Thoracic aorta (tissue), 2 donors: ENCODE measurements around the gene MKRN3. TPM values are rescaled to one million over a fixed set of nuclear protein-coding genes. Genes with fewer than 3 reads are reported as not detected.

Source experiments
- ATAC-seq: fragments of 150-250 bp; one replicate; pipeline ENCODE4 v1.8.0; 2017; ENCODE audit warnings: low read depth; ENCODE audit not compliant: insufficient number of reproducible peaks, low FRiP score
- DNase-seq: peaks from one replicate; pipeline ENCODE4 v3.0.0-alpha.2; 2020; ENCODE audit warnings: low spot score
- H3K27ac ChIP-seq, 2 donors: fragments of 200-600 bp; sonication (generic); 1 replicate in 1 of 2; 2 replicates in 1 of 2; pipeline ENCODE4 v1.5.1; 2016; ENCODE audit warnings: mild to moderate bottlenecking in 2 of 2, moderate library complexity in 2 of 2
- H3K27me3 ChIP-seq: fragments of 200-600 bp; sonication (generic); replicated peaks from 2 replicates; pipeline ENCODE4 v1.6.0; 2016; ENCODE audit warnings: mild to moderate bottlenecking; ENCODE audit not compliant: insufficient read depth
- H3K36me3 ChIP-seq: fragments of 200-600 bp; sonication (generic); one replicate; pipeline ENCODE4 v1.5.1; 2016
- H3K4me1 ChIP-seq, 2 donors: fragments of 200-600 bp; sonication (generic); 1 replicate in 1 of 2; 2 replicates in 1 of 2; pipeline versions ENCODE4 v1.5.1 to v1.6.0; 2016; ENCODE audit warnings: low read depth in 2 of 2, mild to moderate bottlenecking in 1 of 2; ENCODE audit not compliant: control insufficient read depth in 1 of 2
- H3K4me3 ChIP-seq: fragments of 200-600 bp; sonication (generic); 2 replicates; pipeline ENCODE4 v1.5.1; 2016; ENCODE audit warnings: mild to moderate bottlenecking
- H3K9me3 ChIP-seq: fragments of 200-600 bp; sonication (generic); 2 replicates; pipeline ENCODE4 v1.5.1; 2016
- CTCF ChIP-seq: fragments of 200-600 bp; sonication (generic); IDR thresholded peaks from one replicate; pipeline ENCODE4 v1.5.1; 2019; ENCODE audit warnings: antibody characterized with exemption
- total RNA-seq, 2 donors: library from RNA; depleted of rRNA; stranded (reverse); fragments of >200 nt; gene quantifications; one replicate each; pipeline versions ENCODE4 v1.1.0 to v1.2.3, GENCODE V29; 2016

MKRN3 gene
- total RNA-seq, 2 donors from 2014 or later: 5.0 to 6.8 TPM

- H3K4me3 ChIP-seq: no peak overlapping the region
- TF ChIP-seq CTCF: no peak
- no peak overlapping the region for H3K27ac ChIP-seq
- no peak for DNase-seq
- no peak for ATAC-seq
- no peaks in the 10 kb centered on the region for H3K36me3 ChIP-seq
- no peaks in the 10 kb centered on the region for H3K27me3 ChIP-seq
- no peaks in the 10 kb centered on the region for H3K4me1 ChIP-seq
- H3K9me3 ChIP-seq: no peaks in the 10 kb centered on the region
These were observed 17.4 kb upstream of the MKRN3 start for GRCh38 chr15:23548071-23548470.

GRCh38 chr15:23561914-23562313 is 3.6 kb upstream of the MKRN3 start:
- ATAC-seq (no peak), DNase-seq (no peak)
- H3K9me3 ChIP-seq: no peaks in the 10 kb centered on the region

GRCh38 chr15:23564821-23565394 is 566 bp upstream of the MKRN3 start:
- TF ChIP-seq CTCF: no peak
- H3K9me3 ChIP-seq: no peaks in the 10 kb centered on the region
- no peaks in the 10 kb centered on the region for H3K36me3 ChIP-seq
- H3K27ac ChIP-seq: peak overlapping the region in 1 of 2 donors; percentile 44
- ATAC-seq (no peak), DNase-seq (no peak)
- H3K27me3 ChIP-seq: no peaks in the 10 kb centered on the region
- H3K4me1 ChIP-seq: no peaks in the 10 kb centered on the region
- peak overlapping the region; percentile 64 for H3K4me3 ChIP-seq

More at GRCh38 chr15:23561914-23562313, 3.6 kb upstream of the MKRN3 start:
- Histone ChIP-seq H3K4me1 (no peaks in the 10 kb centered on the region), H3K4me3 (no peak overlapping the region), H3K36me3 (no peaks in the 10 kb centered on the region), H3K27me3 (no peaks in the 10 kb centered on the region), H3K27ac (no peak overlapping the region)
- no peak for TF ChIP-seq CTCF

- no peaks in the 10 kb centered on the region for H3K9me3 ChIP-seq
- no peaks in the 10 kb centered on the region for H3K36me3 ChIP-seq
- no peaks in the 10 kb centered on the region for H3K27me3 ChIP-seq
- no peaks in the 10 kb centered on the region for H3K4me1 ChIP-seq
- no peak for TF ChIP-seq CTCF
- H3K4me3 ChIP-seq: peak overlapping the region; percentile 64
- DNase-seq (no peak), ATAC-seq (no peak)
- H3K27ac ChIP-seq: peak overlapping the region in 1 of 2 donors; percentile 44
These were observed 639 bp downstream of the MKRN3 start for GRCh38 chr15:23566071-23566554.

- H3K4me3 ChIP-seq: peak overlapping the region; percentile 64
- DNase-seq (no peak), ATAC-seq (no peak)
- H3K36me3 ChIP-seq: no peaks in the 10 kb centered on the region
- H3K27ac ChIP-seq: no peak overlapping the region
- no peaks in the 10 kb centered on the region for H3K9me3 ChIP-seq
- TF ChIP-seq CTCF: no peak
- H3K4me1 ChIP-seq: no peaks in the 10 kb centered on the region
- no peaks in the 10 kb centered on the region for H3K27me3 ChIP-seq
These were observed 1.2 kb downstream of the MKRN3 start for GRCh38 chr15:23566651-23567050.
